Loucy (cell line): ENCODE results near the gene KCNG3.
A peak's percentile ranks its signal among the peaks of the same experiment; 100 is the strongest.

Experiments
- H2AFZ ChIP-seq: fragments of 200-600 bp; sonication (generic); 2 replicates; pipeline ENCODE4 v1.6.0; 2016; ENCODE audit warnings: antibody characterized with exemption, mild to moderate bottlenecking, low read length, moderate library complexity
- H3F3A ChIP-seq: fragments of 200-600 bp; 2 replicates; pipeline ENCODE4 v1.6.0; 2016; ENCODE audit warnings: antibody characterized with exemption, low read depth, mild to moderate bottlenecking
- H3K27me3 ChIP-seq: fragments of 200-600 bp; sonication (generic); 2 replicates; pipeline ENCODE4 v1.6.1; 2014; ENCODE audit warnings: low read length, mild to moderate bottlenecking; ENCODE audit not compliant: insufficient read depth, poor library complexity, severe bottlenecking
- H3K36me3 ChIP-seq: fragments of 200-600 bp; sonication (generic); 2 replicates; pipeline ENCODE4 v1.6.1; 2016; ENCODE audit warnings: low read length; ENCODE audit not compliant: insufficient read depth
- H3K4me1 ChIP-seq: fragments of 200-600 bp; sonication (generic); 2 replicates; pipeline ENCODE4 v1.5.1; 2014; ENCODE audit warnings: low read length, mild to moderate bottlenecking; ENCODE audit not compliant: insufficient read depth, poor library complexity, severe bottlenecking
- H3K4me2 ChIP-seq: fragments of 200-600 bp; sonication (generic); 2 replicates; pipeline ENCODE4 v1.6.0; 2014; ENCODE audit warnings: antibody characterized with exemption, low read length, low read depth, mild to moderate bottlenecking; ENCODE audit not compliant: poor library complexity, severe bottlenecking
- H3K4me3 ChIP-seq: fragments of 200-600 bp; sonication (generic); 2 replicates; pipeline ENCODE4 v1.5.1; 2014; ENCODE audit warnings: low read length, mild to moderate bottlenecking, mixed read lengths; ENCODE audit not compliant: poor library complexity, severe bottlenecking
- H3K79me2 ChIP-seq: fragments of 200-600 bp; sonication (generic); 2 replicates; pipeline ENCODE4 v1.6.1; 2014; ENCODE audit warnings: low read length; ENCODE audit not compliant: insufficient read depth
- H3K9ac ChIP-seq: fragments of 200-600 bp; sonication (generic); 2 replicates; pipeline ENCODE4 v1.6.0; 2014; ENCODE audit warnings: mild to moderate bottlenecking, low read depth, low read length, moderate library complexity; ENCODE audit not compliant: poor library complexity, severe bottlenecking
- H3K9me2 ChIP-seq: fragments of 200-600 bp; sonication (generic); replicated peaks from 2 replicates; pipeline ENCODE4 v1.6.1; 2016; ENCODE audit warnings: low read depth, low read length, mixed read lengths
- H3K9me3 ChIP-seq: fragments of 200-600 bp; sonication (generic); 2 replicates; pipeline ENCODE4 v1.6.1; 2014; ENCODE audit warnings: mild to moderate bottlenecking, antibody characterized with exemption, low read length, low read depth; ENCODE audit not compliant: insufficient read depth
- H4K20me1 ChIP-seq: fragments of 200-600 bp; sonication (generic); 2 replicates; pipeline ENCODE4 v1.6.0; 2014; ENCODE audit warnings: antibody characterized with exemption, low read length, mild to moderate bottlenecking; ENCODE audit not compliant: insufficient read depth, poor library complexity, severe bottlenecking
- EZH2phosphoT487 ChIP-seq: fragments of 200-600 bp; IDR thresholded peaks from 2 replicates; pipeline ENCODE4 v1.6.1; 2018; ENCODE audit warnings: antibody characterized with exemption, mild to moderate bottlenecking, moderate library complexity, borderline replicate concordance
- TF ChIP-seq, protein P1 (sequence below): fragments of 200-600 bp; sonication (generic); conservative IDR thresholded peaks from 2 replicates; pipeline ENCODE4 v1.5.1; 2014; ENCODE audit warnings: mild to moderate bottlenecking, antibody characterized with exemption, low read length

The KCNG3 gene

DNA sequence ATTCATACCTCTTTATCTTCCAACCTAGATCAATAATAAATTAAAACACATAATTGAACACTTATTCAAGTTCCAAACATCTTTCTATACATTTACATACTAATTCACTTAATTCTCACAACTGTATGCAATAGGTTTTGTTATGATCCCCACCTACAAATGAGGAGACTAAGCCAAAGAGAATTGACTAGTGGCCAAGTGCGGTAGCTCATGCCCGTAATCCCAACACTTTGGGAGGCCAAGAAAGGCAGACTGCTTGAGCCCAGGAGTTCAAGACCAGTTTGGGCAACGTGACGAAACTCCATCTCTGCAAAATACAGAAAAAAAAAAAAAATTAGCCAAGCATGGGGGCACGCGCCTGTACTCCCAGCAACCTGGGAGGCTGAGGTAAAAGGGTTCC is 36.8 kb downstream of the KCNG3 start:
- Histone ChIP-seq H3K9ac (no peak overlapping the region), H3K4me3 (no peak overlapping the region), H4K20me1 (no peaks in the 10 kb centered on the region), H3F3A (no peaks in the 10 kb centered on the region), H3K79me2 (no peaks in the 10 kb centered on the region), H3K36me3 (no peaks in the 10 kb centered on the region), H3K27me3 (no peaks in the 10 kb centered on the region), H3K4me2 (no peak overlapping the region), H3K9me3 (no peaks in the 10 kb centered on the region), H2AFZ (no peak overlapping the region), H3K9me2 (no peaks in the 10 kb centered on the region), H3K4me1 (no peaks in the 10 kb centered on the region)
- TF ChIP-seq, protein P1, sequence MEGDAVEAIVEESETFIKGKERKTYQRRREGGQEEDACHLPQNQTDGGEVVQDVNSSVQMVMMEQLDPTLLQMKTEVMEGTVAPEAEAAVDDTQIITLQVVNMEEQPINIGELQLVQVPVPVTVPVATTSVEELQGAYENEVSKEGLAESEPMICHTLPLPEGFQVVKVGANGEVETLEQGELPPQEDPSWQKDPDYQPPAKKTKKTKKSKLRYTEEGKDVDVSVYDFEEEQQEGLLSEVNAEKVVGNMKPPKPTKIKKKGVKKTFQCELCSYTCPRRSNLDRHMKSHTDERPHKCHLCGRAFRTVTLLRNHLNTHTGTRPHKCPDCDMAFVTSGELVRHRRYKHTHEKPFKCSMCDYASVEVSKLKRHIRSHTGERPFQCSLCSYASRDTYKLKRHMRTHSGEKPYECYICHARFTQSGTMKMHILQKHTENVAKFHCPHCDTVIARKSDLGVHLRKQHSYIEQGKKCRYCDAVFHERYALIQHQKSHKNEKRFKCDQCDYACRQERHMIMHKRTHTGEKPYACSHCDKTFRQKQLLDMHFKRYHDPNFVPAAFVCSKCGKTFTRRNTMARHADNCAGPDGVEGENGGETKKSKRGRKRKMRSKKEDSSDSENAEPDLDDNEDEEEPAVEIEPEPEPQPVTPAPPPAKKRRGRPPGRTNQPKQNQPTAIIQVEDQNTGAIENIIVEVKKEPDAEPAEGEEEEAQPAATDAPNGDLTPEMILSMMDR: peak; percentile 33
- no peak for TF ChIP-seq EZH2phosphoT487

DNA sequence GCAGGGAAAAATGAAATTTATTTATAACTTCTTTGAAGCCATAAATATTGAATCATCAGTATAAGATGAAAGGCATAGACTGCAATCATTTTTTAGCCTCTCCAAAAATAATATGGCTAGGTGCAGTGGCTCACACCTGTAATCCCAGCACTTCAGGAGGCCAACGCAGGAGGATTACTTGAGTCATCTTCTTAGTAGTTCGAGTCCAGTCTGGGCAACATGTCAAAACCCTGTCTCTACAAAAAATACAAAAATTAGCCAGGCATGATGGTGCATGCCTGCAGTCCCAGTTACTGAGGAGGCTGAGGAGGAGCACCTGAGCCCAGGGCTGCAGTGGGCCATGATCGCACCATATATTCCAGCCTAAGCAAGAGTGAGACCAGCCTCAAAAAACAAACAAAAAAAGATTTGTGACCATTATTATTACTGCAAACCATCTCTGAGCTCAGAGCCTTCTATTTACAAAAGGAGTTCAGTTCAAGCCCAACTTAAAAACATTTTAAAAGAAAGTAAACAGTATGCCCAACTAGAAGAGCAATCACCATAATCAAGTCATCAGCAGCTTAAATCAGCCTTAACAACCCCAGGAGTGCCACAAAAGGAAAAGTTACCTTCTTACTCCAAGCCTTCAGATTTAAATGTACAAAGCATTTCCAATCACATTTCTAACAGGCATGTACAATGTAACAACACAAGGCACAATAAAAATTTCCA is 37.5 kb downstream of the KCNG3 start:
- no peak overlapping the region for H3K9ac ChIP-seq
- no peaks in the 10 kb centered on the region for H3K36me3 ChIP-seq
- H3K27me3 ChIP-seq: no peaks in the 10 kb centered on the region
- H3K9me3 ChIP-seq: no peaks in the 10 kb centered on the region
- TF ChIP-seq, protein P1: no peak
- TF ChIP-seq EZH2phosphoT487: no peak
- H3F3A ChIP-seq: no peaks in the 10 kb centered on the region
- no peak overlapping the region for H2AFZ ChIP-seq
- H3K79me2 ChIP-seq: no peaks in the 10 kb centered on the region
- no peaks in the 10 kb centered on the region for H4K20me1 ChIP-seq
- no peaks in the 10 kb centered on the region for H3K4me1 ChIP-seq
- H3K4me2 ChIP-seq: no peak overlapping the region
- no peak overlapping the region for H3K4me3 ChIP-seq
- H3K9me2 ChIP-seq: no peaks in the 10 kb centered on the region

DNA sequence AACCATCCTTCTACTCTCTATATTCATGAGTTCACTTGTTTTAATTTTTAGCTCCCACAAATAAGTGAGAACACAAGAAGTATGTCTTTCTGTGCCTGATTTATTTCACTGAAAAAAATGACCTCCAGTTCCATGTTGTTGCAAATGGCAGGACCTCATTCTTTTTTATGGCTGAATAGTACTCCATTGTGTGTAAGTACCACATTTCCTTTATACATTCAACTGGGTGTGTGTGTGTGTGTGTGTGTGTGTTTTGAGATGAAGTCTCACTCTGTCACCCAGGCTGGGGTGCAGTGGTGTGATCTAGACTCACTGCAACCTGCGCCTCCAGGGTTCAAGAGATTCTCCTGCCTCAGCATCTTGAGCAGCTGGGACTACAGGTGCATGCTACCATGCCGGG is 41.2 kb downstream of the KCNG3 start:
- H3K4me2 ChIP-seq: no peak overlapping the region
- H3K36me3 ChIP-seq: no peaks in the 10 kb centered on the region
- no peaks in the 10 kb centered on the region for H3K79me2 ChIP-seq
- no peaks in the 10 kb centered on the region for H3K4me1 ChIP-seq
- no peak for TF ChIP-seq EZH2phosphoT487
- TF ChIP-seq, protein P1: no peak
- H3K27me3 ChIP-seq: no peaks in the 10 kb centered on the region
- no peaks in the 10 kb centered on the region for H4K20me1 ChIP-seq
- no peaks in the 10 kb centered on the region for H3F3A ChIP-seq
- H3K9me2 ChIP-seq: no peaks in the 10 kb centered on the region
- no peak overlapping the region for H3K4me3 ChIP-seq
- H3K9me3 ChIP-seq: no peaks in the 10 kb centered on the region
- no peak overlapping the region for H2AFZ ChIP-seq
- no peak overlapping the region for H3K9ac ChIP-seq
